ENCODE measurements around the gene E2F2.

E2F2 gene

DNA sequence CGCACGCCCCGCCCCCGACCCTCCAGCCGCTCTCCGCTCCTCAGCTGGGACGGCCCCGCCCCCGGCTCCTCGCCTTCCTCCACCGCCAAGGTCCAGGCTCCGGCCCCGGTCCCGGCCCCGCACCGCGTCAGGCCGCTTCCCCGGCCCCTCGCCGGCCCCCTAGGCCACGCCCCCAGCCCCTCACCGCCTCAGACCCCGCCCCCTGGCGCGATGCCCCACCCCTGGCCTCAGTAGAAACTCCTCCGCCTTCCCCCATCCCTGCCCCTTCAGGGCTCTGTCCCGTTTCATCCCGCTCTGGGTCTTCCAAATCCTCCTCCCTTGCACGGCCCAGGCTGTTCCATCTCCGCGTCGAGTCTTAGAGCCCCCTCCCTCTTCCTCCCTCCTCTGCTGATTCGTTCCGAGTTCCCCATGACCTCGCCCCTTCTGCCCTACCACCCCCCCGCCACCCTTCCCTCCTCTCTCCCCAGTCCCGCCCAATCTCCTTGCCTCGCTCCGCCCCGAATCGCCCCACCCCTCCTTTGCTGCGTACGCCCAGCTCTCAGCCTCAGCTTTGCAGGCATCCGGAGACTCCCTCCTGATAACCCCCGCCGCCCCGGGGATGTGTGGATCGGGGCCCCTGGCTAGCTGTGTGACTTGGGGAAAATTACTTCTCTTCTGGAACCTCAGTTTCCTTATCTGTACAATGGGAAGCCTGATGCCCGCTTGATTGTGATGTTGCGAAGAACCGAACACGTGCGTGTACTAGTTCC is 46.6 kb downstream of the E2F2 start (continued):
- TF ChIP-seq, protein P1, sequence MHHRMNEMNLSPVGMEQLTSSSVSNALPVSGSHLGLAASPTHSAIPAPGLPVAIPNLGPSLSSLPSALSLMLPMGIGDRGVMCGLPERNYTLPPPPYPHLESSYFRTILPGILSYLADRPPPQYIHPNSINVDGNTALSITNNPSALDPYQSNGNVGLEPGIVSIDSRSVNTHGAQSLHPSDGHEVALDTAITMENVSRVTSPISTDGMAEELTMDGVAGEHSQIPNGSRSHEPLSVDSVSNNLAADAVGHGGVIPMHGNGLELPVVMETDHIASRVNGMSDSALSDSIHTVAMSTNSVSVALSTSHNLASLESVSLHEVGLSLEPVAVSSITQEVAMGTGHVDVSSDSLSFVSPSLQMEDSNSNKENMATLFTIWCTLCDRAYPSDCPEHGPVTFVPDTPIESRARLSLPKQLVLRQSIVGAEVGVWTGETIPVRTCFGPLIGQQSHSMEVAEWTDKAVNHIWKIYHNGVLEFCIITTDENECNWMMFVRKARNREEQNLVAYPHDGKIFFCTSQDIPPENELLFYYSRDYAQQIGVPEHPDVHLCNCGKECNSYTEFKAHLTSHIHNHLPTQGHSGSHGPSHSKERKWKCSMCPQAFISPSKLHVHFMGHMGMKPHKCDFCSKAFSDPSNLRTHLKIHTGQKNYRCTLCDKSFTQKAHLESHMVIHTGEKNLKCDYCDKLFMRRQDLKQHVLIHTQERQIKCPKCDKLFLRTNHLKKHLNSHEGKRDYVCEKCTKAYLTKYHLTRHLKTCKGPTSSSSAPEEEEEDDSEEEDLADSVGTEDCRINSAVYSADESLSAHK (tag by site-specific recombination; IDR thresholded peaks at IDR 0.05) = no peak
- no peak for TF ChIP-seq YY2 (tag by site-specific recombination; IDR thresholded peaks at IDR 0.05)
- TF ChIP-seq, protein P2, sequence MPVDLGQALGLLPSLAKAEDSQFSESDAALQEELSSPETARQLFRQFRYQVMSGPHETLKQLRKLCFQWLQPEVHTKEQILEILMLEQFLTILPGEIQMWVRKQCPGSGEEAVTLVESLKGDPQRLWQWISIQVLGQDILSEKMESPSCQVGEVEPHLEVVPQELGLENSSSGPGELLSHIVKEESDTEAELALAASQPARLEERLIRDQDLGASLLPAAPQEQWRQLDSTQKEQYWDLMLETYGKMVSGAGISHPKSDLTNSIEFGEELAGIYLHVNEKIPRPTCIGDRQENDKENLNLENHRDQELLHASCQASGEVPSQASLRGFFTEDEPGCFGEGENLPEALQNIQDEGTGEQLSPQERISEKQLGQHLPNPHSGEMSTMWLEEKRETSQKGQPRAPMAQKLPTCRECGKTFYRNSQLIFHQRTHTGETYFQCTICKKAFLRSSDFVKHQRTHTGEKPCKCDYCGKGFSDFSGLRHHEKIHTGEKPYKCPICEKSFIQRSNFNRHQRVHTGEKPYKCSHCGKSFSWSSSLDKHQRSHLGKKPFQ (tag by site-specific recombination; IDR thresholded peaks at IDR 0.05) = no peak
- TF ChIP-seq, protein P3, sequence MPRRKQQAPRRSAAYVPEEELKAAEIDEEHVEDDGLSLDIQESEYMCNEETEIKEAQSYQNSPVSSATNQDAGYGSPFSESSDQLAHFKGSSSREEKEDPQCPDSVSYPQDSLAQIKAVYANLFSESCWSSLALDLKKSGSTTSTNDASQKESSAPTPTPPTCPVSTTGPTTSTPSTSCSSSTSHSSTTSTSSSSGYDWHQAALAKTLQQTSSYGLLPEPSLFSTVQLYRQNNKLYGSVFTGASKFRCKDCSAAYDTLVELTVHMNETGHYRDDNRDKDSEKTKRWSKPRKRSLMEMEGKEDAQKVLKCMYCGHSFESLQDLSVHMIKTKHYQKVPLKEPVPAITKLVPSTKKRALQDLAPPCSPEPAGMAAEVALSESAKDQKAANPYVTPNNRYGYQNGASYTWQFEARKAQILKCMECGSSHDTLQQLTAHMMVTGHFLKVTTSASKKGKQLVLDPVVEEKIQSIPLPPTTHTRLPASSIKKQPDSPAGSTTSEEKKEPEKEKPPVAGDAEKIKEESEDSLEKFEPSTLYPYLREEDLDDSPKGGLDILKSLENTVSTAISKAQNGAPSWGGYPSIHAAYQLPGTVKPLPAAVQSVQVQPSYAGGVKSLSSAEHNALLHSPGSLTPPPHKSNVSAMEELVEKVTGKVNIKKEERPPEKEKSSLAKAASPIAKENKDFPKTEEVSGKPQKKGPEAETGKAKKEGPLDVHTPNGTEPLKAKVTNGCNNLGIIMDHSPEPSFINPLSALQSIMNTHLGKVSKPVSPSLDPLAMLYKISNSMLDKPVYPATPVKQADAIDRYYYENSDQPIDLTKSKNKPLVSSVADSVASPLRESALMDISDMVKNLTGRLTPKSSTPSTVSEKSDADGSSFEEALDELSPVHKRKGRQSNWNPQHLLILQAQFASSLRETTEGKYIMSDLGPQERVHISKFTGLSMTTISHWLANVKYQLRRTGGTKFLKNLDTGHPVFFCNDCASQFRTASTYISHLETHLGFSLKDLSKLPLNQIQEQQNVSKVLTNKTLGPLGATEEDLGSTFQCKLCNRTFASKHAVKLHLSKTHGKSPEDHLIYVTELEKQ (tag by site-specific recombination; IDR thresholded peaks at IDR 0.05; ENCODE audit: borderline replicate concordance) = no peak
- no peak for TF ChIP-seq ZNF174 (tag by site-specific recombination; IDR thresholded peaks at IDR 0.05)
- TF ChIP-seq, protein P4, sequence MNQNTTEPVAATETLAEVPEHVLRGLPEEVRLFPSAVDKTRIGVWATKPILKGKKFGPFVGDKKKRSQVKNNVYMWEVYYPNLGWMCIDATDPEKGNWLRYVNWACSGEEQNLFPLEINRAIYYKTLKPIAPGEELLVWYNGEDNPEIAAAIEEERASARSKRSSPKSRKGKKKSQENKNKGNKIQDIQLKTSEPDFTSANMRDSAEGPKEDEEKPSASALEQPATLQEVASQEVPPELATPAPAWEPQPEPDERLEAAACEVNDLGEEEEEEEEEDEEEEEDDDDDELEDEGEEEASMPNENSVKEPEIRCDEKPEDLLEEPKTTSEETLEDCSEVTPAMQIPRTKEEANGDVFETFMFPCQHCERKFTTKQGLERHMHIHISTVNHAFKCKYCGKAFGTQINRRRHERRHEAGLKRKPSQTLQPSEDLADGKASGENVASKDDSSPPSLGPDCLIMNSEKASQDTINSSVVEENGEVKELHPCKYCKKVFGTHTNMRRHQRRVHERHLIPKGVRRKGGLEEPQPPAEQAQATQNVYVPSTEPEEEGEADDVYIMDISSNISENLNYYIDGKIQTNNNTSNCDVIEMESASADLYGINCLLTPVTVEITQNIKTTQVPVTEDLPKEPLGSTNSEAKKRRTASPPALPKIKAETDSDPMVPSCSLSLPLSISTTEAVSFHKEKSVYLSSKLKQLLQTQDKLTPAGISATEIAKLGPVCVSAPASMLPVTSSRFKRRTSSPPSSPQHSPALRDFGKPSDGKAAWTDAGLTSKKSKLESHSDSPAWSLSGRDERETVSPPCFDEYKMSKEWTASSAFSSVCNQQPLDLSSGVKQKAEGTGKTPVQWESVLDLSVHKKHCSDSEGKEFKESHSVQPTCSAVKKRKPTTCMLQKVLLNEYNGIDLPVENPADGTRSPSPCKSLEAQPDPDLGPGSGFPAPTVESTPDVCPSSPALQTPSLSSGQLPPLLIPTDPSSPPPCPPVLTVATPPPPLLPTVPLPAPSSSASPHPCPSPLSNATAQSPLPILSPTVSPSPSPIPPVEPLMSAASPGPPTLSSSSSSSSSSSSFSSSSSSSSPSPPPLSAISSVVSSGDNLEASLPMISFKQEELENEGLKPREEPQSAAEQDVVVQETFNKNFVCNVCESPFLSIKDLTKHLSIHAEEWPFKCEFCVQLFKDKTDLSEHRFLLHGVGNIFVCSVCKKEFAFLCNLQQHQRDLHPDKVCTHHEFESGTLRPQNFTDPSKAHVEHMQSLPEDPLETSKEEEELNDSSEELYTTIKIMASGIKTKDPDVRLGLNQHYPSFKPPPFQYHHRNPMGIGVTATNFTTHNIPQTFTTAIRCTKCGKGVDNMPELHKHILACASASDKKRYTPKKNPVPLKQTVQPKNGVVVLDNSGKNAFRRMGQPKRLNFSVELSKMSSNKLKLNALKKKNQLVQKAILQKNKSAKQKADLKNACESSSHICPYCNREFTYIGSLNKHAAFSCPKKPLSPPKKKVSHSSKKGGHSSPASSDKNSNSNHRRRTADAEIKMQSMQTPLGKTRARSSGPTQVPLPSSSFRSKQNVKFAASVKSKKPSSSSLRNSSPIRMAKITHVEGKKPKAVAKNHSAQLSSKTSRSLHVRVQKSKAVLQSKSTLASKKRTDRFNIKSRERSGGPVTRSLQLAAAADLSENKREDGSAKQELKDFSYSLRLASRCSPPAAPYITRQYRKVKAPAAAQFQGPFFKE (tag by site-specific recombination; IDR thresholded peaks at IDR 0.05; ENCODE audit: borderline replicate concordance) = no peak
- no peak for TF ChIP-seq ZNF404 (tag by site-specific recombination; IDR thresholded peaks at IDR 0.05)
- no peak for TF ChIP-seq ZNF792 (tag by site-specific recombination; IDR thresholded peaks at IDR 0.05)
- TF ChIP-seq SP7 (tag by site-specific recombination; IDR thresholded peaks at IDR 0.05) = peak; percentile 31; the same call in 1 of the 2 replicates
- TF ChIP-seq ZNF302 (tag by site-specific recombination; IDR thresholded peaks at IDR 0.05; ENCODE audit: low read depth) = no peak
- no peak for TF ChIP-seq ZNF610 (tag by site-specific recombination; IDR thresholded peaks at IDR 0.05; ENCODE audit: borderline replicate concordance)
- no peak for TF ChIP-seq ZNF626 (tag by site-specific recombination; IDR thresholded peaks at IDR 0.05)
- TF ChIP-seq IKZF3 (tag by site-specific recombination; IDR thresholded peaks at IDR 0.05) = peak; percentile 80
- TF ChIP-seq ZNF558 (tag by site-specific recombination; IDR thresholded peaks at IDR 0.05) = no peak
- TF ChIP-seq, protein P5, sequence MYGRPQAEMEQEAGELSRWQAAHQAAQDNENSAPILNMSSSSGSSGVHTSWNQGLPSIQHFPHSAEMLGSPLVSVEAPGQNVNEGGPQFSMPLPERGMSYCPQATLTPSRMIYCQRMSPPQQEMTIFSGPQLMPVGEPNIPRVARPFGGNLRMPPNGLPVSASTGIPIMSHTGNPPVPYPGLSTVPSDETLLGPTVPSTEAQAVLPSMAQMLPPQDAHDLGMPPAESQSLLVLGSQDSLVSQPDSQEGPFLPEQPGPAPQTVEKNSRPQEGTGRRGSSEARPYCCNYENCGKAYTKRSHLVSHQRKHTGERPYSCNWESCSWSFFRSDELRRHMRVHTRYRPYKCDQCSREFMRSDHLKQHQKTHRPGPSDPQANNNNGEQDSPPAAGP (tag by site-specific recombination; IDR thresholded peaks at IDR 0.05) = no peak
- no peak for TF ChIP-seq ZNF624 (tag by site-specific recombination; IDR thresholded peaks at IDR 0.05)
- TF ChIP-seq ZNF843 (tag by site-specific recombination; IDR thresholded peaks at IDR 0.05) = no peak
- TF ChIP-seq ZNF366 (tag by site-specific recombination; conservative IDR thresholded peaks at IDR 0.05) = peak; percentile 60; the same call in 1 of the 2 replicates
- no peak for TF ChIP-seq ZNF175 (tag by site-specific recombination; IDR thresholded peaks at IDR 0.05)
- no peak for TF ChIP-seq GLI4 (tag by site-specific recombination; IDR thresholded peaks at IDR 0.05)
- TF ChIP-seq, protein P6, sequence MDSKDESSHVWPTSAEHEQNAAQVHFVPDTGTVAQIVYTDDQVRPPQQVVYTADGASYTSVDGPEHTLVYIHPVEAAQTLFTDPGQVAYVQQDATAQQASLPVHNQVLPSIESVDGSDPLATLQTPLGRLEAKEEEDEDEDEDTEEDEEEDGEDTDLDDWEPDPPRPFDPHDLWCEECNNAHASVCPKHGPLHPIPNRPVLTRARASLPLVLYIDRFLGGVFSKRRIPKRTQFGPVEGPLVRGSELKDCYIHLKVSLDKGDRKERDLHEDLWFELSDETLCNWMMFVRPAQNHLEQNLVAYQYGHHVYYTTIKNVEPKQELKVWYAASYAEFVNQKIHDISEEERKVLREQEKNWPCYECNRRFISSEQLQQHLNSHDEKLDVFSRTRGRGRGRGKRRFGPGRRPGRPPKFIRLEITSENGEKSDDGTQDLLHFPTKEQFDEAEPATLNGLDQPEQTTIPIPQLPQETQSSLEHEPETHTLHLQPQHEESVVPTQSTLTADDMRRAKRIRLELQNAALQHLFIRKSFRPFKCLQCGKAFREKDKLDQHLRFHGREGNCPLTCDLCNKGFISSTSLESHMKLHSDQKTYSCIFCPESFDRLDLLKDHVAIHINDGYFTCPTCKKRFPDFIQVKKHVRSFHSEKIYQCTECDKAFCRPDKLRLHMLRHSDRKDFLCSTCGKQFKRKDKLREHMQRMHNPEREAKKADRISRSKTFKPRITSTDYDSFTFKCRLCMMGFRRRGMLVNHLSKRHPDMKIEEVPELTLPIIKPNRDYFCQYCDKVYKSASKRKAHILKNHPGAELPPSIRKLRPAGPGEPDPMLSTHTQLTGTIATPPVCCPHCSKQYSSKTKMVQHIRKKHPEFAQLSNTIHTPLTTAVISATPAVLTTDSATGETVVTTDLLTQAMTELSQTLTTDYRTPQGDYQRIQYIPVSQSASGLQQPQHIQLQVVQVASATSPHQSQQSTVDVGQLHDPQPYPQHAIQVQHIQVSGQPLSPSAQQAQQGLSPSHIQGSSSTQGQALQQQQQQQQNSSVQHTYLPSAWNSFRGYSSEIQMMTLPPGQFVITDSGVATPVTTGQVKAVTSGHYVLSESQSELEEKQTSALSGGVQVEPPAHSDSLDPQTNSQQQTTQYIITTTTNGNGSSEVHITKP (tag by site-specific recombination; IDR thresholded peaks at IDR 0.05) = peak; percentile 91
